ENCODE measurements around the gene PRKAA1.

PRKAA1 gene

GRCh38 chr5:40823459-40823858 lies 25.3 kb upstream of the PRKAA1 start:
- in situ Hi-C loops (cut with MboI; ENCODE audit: low sequenced_read_pairs, unreplicated experiment): no loop called here
- DNase-seq (ENCODE audit: low spot score): no peak
- TF ChIP-seq CTCF (IDR thresholded peaks at IDR 0.05; ENCODE audit: borderline replicate concordance, control extremely low read depth, extremely low read depth, insufficient read depth, missing control alignments): no peak

- in situ Hi-C loops (cut with MboI; ENCODE audit: low sequenced_read_pairs, unreplicated experiment): no loop called here
- no peak for TF ChIP-seq CTCF (IDR thresholded peaks at IDR 0.05; ENCODE audit: borderline replicate concordance, control extremely low read depth, extremely low read depth, insufficient read depth, missing control alignments)
Measured at GRCh38 chr5:40813698-40814281, 15.6 kb upstream of the PRKAA1 start.

GRCh38 chr5:40812125-40812524 lies 14.0 kb upstream of the PRKAA1 start:
- DNase-seq (ENCODE audit: low spot score): no peak
- in situ Hi-C loops (cut with MboI; ENCODE audit: low sequenced_read_pairs, unreplicated experiment): no loop called here
- TF ChIP-seq CTCF (IDR thresholded peaks at IDR 0.05; ENCODE audit: borderline replicate concordance, control extremely low read depth, extremely low read depth, insufficient read depth, missing control alignments): no peak

More at GRCh38 chr5:40813698-40814281, 15.6 kb upstream of the PRKAA1 start:
- DNase-seq (ENCODE audit: low spot score): no peak

- in situ Hi-C loops (cut with MboI; ENCODE audit: low sequenced_read_pairs, unreplicated experiment): no loop called here
- DNase-seq (ENCODE audit: low spot score): no peak
- TF ChIP-seq CTCF (IDR thresholded peaks at IDR 0.05; ENCODE audit: borderline replicate concordance, control extremely low read depth, extremely low read depth, insufficient read depth, missing control alignments): no peak
Measured at GRCh38 chr5:40801771-40802562, 3.8 kb upstream of the PRKAA1 start.

- TF ChIP-seq CTCF (IDR thresholded peaks at IDR 0.05; ENCODE audit: borderline replicate concordance, control extremely low read depth, extremely low read depth, insufficient read depth, missing control alignments): no peak
- in situ Hi-C loops (cut with MboI; ENCODE audit: low sequenced_read_pairs, unreplicated experiment): no loop called here
- DNase-seq (ENCODE audit: low spot score): no peak
Measured at GRCh38 chr5:40799258-40799657, 1.1 kb upstream of the PRKAA1 start.

GRCh38 chr5:40798801-40799210 lies 632 bp upstream of the PRKAA1 start:
- in situ Hi-C loops (cut with MboI; ENCODE audit: low sequenced_read_pairs, unreplicated experiment): no loop called here
- no peak for TF ChIP-seq CTCF (IDR thresholded peaks at IDR 0.05; ENCODE audit: borderline replicate concordance, control extremely low read depth, extremely low read depth, insufficient read depth, missing control alignments)
- no peak for DNase-seq (ENCODE audit: low spot score)
